ENCODE measurements around the gene ZFR2. TPM values are rescaled to one million over a fixed set of nuclear protein-coding genes. Genes with fewer than 3 reads are reported as not detected.

The ZFR2 gene
- polyA plus RNA-seq, 1 of the 3 experiments (the other 2 are of a cell fraction), result 0.44 TPM

GRCh38 chr19:3790209-3790734 is 78.6 kb downstream of the ZFR2 start:
- H3K4me2 ChIP-seq, result no peak overlapping the region
- peaks cover 16% of the 10 kb centered on the region for H3K27me3 ChIP-seq (ENCODE audit: insufficient read depth)

GRCh38 chr19:3788996-3789778 is 79.7 kb downstream of the ZFR2 start:
- no peak for DNase-seq
- H3K36me3 ChIP-seq (replicated peaks in 1 of 2; ENCODE audit: control insufficient read depth in 1 of 2, insufficient read depth in 2 of 2, low read length in 1 of 2), result no peaks in the 10 kb centered on the region
- ChIA-PET POLR2A (no interaction called here), CTCF (interaction anchor here (1.1 to 2.1 kb wide), 2 partner anchors 33 to 34 kb away, joined by 3 to 6 read pairs; no protein-coding TSS in a partner anchor)
- H3K9me3 ChIP-seq, result no peaks in the 10 kb centered on the region
- H3K27me3 ChIP-seq (ENCODE audit: insufficient read depth), result peaks cover 27% of the 10 kb centered on the region
- H3K9ac ChIP-seq, result no peak overlapping the region
- no peak overlapping the region for H3K4me2 ChIP-seq
- 23% methylated on average over 14 of the region's 16 CpGs for WGBS (ENCODE audit: low lambda C conversion rate)
- no peak overlapping the region for H2AFZ ChIP-seq (ENCODE audit: low read depth)
- H4K20me1 ChIP-seq (ENCODE audit: insufficient read depth), result no peaks in the 10 kb centered on the region
- H3K79me2 ChIP-seq (ENCODE audit: insufficient read depth), result no peaks in the 10 kb centered on the region
- no peak overlapping the region for H3K27ac ChIP-seq (ENCODE audit: low read depth in 2 of 2, low read length in 1 of 2)
- H3F3A ChIP-seq (replicated peaks; ENCODE audit: insufficient read depth), result no peaks in the 10 kb centered on the region
- H3K4me3 ChIP-seq (ENCODE audit: low read depth in 2 of 2, low read length in 1 of 2), result no peak overlapping the region
- H3K9me2 ChIP-seq, result no peaks in the 10 kb centered on the region
- H3K4me1 ChIP-seq (ENCODE audit: control insufficient read depth in 1 of 2, insufficient read depth in 2 of 2, low read depth in 1 of 2, low read length in 1 of 2), result no peaks in the 10 kb centered on the region
- TF ChIP-seq RFX5 (IDR thresholded peaks at IDR 0.05; ENCODE audit: low read length) (no peak), TCF12 (IDR thresholded peaks at IDR 0.05) (no peak), MAX (IDR thresholded peaks at IDR 0.05; ENCODE audit: low read depth) (no peak), FOXJ3 (CRISPR knock-in tag; IDR thresholded peaks at IDR 0.05) (no peak), JUND (IDR thresholded peaks at IDR 0.05) (no peak), GATA2 (CRISPR knock-in tag; IDR thresholded peaks at IDR 0.05) (no peak), PBX3 (IDR thresholded peaks at IDR 0.05) (no peak), ZBTB33 (IDR thresholded peaks at IDR 0.05; ENCODE audit: borderline replicate concordance, low read depth) (no peak), SIN3A (IDR thresholded peaks at IDR 0.05; ENCODE audit: borderline replicate concordance, low read depth, low read length) (no peak), TAF1 (IDR thresholded peaks at IDR 0.05; ENCODE audit: borderline replicate concordance, low read depth, low read length) (no peak), RXRA (IDR thresholded peaks at IDR 0.05; ENCODE audit: borderline replicate concordance, low read depth) (no peak), POLR2AphosphoS5 (IDR thresholded peaks at IDR 0.05; ENCODE audit: low read depth, low read length) (no peak)

More at GRCh38 chr19:3790209-3790734, 78.6 kb downstream of the ZFR2 start:
- DNase-seq, result no peak
- Histone ChIP-seq H3K4me3 (ENCODE audit: low read depth in 2 of 2, low read length in 1 of 2) (no peak overlapping the region), H4K20me1 (ENCODE audit: insufficient read depth) (no peaks in the 10 kb centered on the region), H3K9ac (no peak overlapping the region), H3F3A (replicated peaks; ENCODE audit: insufficient read depth) (no peaks in the 10 kb centered on the region), H3K79me2 (ENCODE audit: insufficient read depth) (no peaks in the 10 kb centered on the region), H3K9me2 (no peaks in the 10 kb centered on the region), H3K36me3 (replicated peaks in 1 of 2; ENCODE audit: control insufficient read depth in 1 of 2, insufficient read depth in 2 of 2, low read length in 1 of 2) (no peaks in the 10 kb centered on the region), H3K27ac (ENCODE audit: low read depth in 2 of 2, low read length in 1 of 2) (no peak overlapping the region), H3K4me1 (ENCODE audit: control insufficient read depth in 1 of 2, insufficient read depth in 2 of 2, low read depth in 1 of 2, low read length in 1 of 2) (no peaks in the 10 kb centered on the region), H2AFZ (ENCODE audit: low read depth) (no peak overlapping the region), H3K9me3 (no peaks in the 10 kb centered on the region)
- TF ChIP-seq FOXM1 (IDR thresholded peaks at IDR 0.05; ENCODE audit: low read depth) (no peak), USF1 (IDR thresholded peaks at IDR 0.05; ENCODE audit: borderline replicate concordance, low read depth) (no peak), RCOR1 (IDR thresholded peaks at IDR 0.05; ENCODE audit: low read length) (no peak), ZBTB33 (IDR thresholded peaks at IDR 0.05; ENCODE audit: borderline replicate concordance, low read depth) (no peak), JUND (IDR thresholded peaks at IDR 0.05) (no peak), GABPA (IDR thresholded peaks at IDR 0.05; ENCODE audit: low read depth) (no peak), TAF1 (IDR thresholded peaks at IDR 0.05; ENCODE audit: borderline replicate concordance, low read depth, low read length) (no peak), CHD2 (IDR thresholded peaks at IDR 0.05; ENCODE audit: low read length, partially characterized antibody) (no peak), TCF12 (IDR thresholded peaks at IDR 0.05) (no peak), YY1 (IDR thresholded peaks at IDR 0.05; ENCODE audit: low read depth) (no peak)
- ChIA-PET POLR2A (interaction anchor here (0.8 kb wide), 1 partner anchor 27 kb away, joined by 3 read pairs; no protein-coding TSS in a partner anchor), CTCF (interaction anchor here (0.9 kb wide), 1 partner anchor 32 kb away, joined by 4 read pairs; no protein-coding TSS in a partner anchor)
- WGBS (ENCODE audit: low lambda C conversion rate), result 49% methylated on average over 6 of the region's 6 CpGs
